Osteocyte (in vitro differentiated cells): Measurements from ENCODE around the gene PEX5L. TPM values are rescaled to one million over a fixed set of nuclear protein-coding genes. Genes with fewer than 3 reads are reported as not detected.

Experiments used
- DNase-seq: peaks from one replicate; pipeline ENCODE4 v3.0.0; 2021; ENCODE audit warnings: mixed read lengths; ENCODE audit not compliant: unreplicated experiment; ENCODE audit errors: extremely low spot score
- H3K27ac Mint-ChIP-seq: one replicate; pipeline ENCODE4 v1.8.0; 2021; ENCODE audit warnings: mild to moderate bottlenecking, mixed read lengths; ENCODE audit not compliant: unreplicated experiment
- H3K27me3 Mint-ChIP-seq: one replicate; pipeline ENCODE4 v1.8.0; 2021; ENCODE audit warnings: mixed read lengths; ENCODE audit not compliant: unreplicated experiment
- H3K36me3 Mint-ChIP-seq: one replicate; pipeline ENCODE4 v1.8.0; 2021; ENCODE audit warnings: mixed read lengths; ENCODE audit not compliant: unreplicated experiment
- H3K4me1 Mint-ChIP-seq: one replicate; pipeline ENCODE4 v1.8.0; 2021; ENCODE audit warnings: mixed read lengths; ENCODE audit not compliant: unreplicated experiment
- H3K4me3 Mint-ChIP-seq: one replicate; pipeline ENCODE4 v1.8.0; 2021; ENCODE audit warnings: mild to moderate bottlenecking, moderate library complexity, mixed read lengths; ENCODE audit not compliant: unreplicated experiment
- H3K9me3 Mint-ChIP-seq: one replicate; pipeline ENCODE4 v1.8.0; 2021; ENCODE audit warnings: mixed read lengths; ENCODE audit not compliant: unreplicated experiment
- total RNA-seq: library from RNA; stranded (reverse); gene quantifications from 2 replicates; pipeline ENCODE4 v1.2.1, GENCODE V29; 2021
- TF ChIP-seq, protein P1 (sequence below): fragments of 200-600 bp; sonication (generic); IDR thresholded peaks from 2 replicates; pipeline ENCODE4 v1.5.0; 2021; ENCODE audit warnings: antibody characterized with exemption, mild to moderate bottlenecking, moderate library complexity

Gene PEX5L
- total RNA-seq, 1 donor from 2014 or later, result not detected

DNA sequence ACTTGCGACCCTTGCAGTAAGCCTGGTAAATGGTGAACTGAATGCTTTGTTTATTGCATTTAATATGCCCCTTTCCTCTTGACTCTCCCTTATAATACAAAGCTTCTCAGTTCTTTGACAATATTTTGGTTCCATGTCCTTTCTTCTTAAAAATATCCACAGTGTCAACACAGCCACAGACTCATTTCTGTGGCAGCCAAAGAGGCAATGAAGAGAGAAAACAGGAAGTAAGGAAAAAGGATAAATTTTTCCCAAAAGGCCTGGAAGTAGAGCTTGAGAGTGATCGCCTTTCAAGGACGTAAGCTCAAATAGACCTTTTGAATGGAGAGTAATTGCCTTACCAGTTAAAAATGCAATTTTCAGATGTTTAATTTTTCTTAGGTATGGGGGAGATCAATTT lies 59.4 kb downstream of the PEX5L start:
- DNase-seq, result no peak
- no peaks in the 10 kb centered on the region for H3K4me1 Mint-ChIP-seq
- H3K4me3 Mint-ChIP-seq, result no peak overlapping the region
- H3K36me3 Mint-ChIP-seq, result no peaks in the 10 kb centered on the region
- no peaks in the 10 kb centered on the region for H3K9me3 Mint-ChIP-seq
- TF ChIP-seq, protein P1, sequence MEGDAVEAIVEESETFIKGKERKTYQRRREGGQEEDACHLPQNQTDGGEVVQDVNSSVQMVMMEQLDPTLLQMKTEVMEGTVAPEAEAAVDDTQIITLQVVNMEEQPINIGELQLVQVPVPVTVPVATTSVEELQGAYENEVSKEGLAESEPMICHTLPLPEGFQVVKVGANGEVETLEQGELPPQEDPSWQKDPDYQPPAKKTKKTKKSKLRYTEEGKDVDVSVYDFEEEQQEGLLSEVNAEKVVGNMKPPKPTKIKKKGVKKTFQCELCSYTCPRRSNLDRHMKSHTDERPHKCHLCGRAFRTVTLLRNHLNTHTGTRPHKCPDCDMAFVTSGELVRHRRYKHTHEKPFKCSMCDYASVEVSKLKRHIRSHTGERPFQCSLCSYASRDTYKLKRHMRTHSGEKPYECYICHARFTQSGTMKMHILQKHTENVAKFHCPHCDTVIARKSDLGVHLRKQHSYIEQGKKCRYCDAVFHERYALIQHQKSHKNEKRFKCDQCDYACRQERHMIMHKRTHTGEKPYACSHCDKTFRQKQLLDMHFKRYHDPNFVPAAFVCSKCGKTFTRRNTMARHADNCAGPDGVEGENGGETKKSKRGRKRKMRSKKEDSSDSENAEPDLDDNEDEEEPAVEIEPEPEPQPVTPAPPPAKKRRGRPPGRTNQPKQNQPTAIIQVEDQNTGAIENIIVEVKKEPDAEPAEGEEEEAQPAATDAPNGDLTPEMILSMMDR, result no peak
- H3K27me3 Mint-ChIP-seq, result peaks cover 5% of the 10 kb centered on the region
- H3K27ac Mint-ChIP-seq, result no peak overlapping the region

DNA sequence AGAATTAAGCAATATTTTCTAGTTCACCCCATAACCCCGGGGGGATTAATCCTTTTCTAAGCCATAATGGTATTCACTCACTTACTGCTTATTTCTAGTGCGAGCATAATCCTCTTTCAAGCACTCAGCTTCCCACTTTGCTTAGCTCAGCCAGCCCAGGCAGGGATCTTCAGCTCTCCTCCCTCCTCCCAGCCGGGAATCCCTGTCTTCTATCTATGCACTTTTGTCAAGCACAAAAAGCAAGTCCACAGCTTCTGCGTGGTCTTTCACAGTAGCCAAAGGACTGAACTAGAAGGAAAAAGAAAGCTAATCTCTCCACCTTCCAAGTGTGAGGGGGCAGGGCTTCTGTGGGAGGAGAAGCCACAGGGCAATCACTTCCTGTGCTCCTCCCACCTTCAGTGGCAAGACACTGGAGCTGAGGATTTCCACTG lies 62.8 kb downstream of the PEX5L start:
- Mint-ChIP-seq H3K36me3 (no peaks in the 10 kb centered on the region), H3K27ac (no peak overlapping the region), H3K9me3 (no peaks in the 10 kb centered on the region), H3K27me3 (peaks cover 15% of the 10 kb centered on the region), H3K4me3 (no peak overlapping the region), H3K4me1 (no peaks in the 10 kb centered on the region)
- DNase-seq, result no peak
- TF ChIP-seq, protein P1, result no peak

DNA sequence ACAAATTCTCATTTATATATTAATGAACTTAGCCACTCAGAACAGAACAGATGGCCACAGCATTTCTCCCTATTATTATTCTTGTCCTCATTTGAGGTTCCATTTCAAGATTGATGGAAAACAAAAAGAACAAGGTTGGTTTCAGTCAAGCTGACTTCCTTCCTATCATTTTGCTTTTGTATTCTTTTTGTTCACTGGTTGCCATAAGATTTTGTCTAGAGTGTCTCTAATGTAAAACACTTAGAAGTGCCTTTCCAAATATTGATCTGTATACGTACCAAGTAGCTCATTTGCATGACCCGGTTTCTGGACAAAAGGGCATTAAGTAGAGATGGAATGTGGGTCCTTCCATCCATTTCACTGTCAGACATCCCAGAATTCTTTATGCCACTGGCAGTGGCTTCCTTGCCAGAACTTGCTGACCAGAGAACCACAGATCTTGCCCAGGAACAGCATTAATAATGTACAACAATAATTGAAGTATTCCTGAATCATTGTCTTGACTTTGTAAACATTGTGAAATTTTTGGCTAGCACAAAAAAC lies 63.8 kb downstream of the PEX5L start:
- TF ChIP-seq, protein P1, result no peak
- Mint-ChIP-seq H3K27ac (no peak overlapping the region), H3K4me1 (no peaks in the 10 kb centered on the region), H3K4me3 (no peak overlapping the region), H3K27me3 (peaks cover 15% of the 10 kb centered on the region), H3K36me3 (no peaks in the 10 kb centered on the region), H3K9me3 (no peaks in the 10 kb centered on the region)
- DNase-seq, result no peak

DNA sequence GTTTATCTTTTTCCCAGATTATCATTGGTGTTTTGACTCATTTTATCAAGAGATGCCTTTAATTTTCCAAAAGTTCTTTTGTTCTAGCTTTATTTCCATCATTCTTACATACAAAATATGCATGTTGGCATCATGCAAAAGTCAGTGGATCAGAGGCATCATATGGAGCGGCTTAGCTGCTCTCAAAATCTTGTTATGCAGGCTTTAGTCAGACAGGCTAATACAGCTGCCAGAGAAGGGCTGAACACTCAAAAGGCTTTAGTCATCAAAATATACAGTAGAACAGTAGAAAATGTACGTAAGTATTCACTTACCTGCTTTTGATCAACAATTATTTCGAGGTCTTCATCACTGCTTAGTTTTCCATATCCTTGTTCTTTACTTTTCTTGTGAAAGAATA lies 65.5 kb downstream of the PEX5L start:
- H3K4me3 Mint-ChIP-seq, result no peak overlapping the region
- H3K36me3 Mint-ChIP-seq, result no peaks in the 10 kb centered on the region
- H3K9me3 Mint-ChIP-seq, result no peaks in the 10 kb centered on the region
- TF ChIP-seq, protein P1, result no peak
- no peak overlapping the region for H3K27ac Mint-ChIP-seq
- H3K4me1 Mint-ChIP-seq, result no peaks in the 10 kb centered on the region
- DNase-seq, result no peak
- peaks cover 15% of the 10 kb centered on the region for H3K27me3 Mint-ChIP-seq

DNA sequence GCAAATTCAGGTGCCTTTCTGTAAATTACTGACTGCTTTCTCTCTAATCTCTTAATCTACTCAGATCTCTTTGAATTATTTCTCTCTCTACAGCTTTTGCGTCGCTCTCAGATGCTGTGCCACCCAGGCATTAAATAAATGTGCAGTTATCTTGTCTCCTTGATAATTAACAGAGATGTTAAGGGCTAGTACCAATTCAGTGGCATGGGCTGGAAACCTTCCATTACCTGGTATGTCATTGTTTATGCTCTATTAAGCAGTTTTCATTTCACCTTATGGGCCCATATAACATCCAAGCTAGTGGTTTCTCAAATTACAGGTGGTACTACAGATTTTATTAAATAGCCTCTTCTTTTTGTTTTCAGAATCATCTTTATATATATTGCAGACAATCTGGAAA lies 66.0 kb downstream of the PEX5L start:
- Mint-ChIP-seq H3K4me1 (no peaks in the 10 kb centered on the region), H3K9me3 (no peaks in the 10 kb centered on the region), H3K4me3 (no peak overlapping the region), H3K36me3 (no peaks in the 10 kb centered on the region), H3K27ac (no peak overlapping the region), H3K27me3 (peaks cover 18% of the 10 kb centered on the region)
- TF ChIP-seq, protein P1, result no peak
- DNase-seq, result no peak
